NB4 (cell line): ENCODE measurements around the gene PITPNC1.

ENCODE experiments used
- CTCF ChIP-seq: IDR thresholded peaks from one replicate; pipeline ENCODE4 v1.5.1; 2012; ENCODE audit warnings: low read depth, low read length
- MAX ChIP-seq: IDR thresholded peaks from 2 replicates; pipeline ENCODE4 v1.6.1; 2011; ENCODE audit warnings: low read depth, low read length
- POLR2A ChIP-seq: IDR thresholded peaks from 2 replicates; pipeline ENCODE4 v1.6.1; 2011; ENCODE audit warnings: mild to moderate bottlenecking; ENCODE audit not compliant: insufficient read length; ENCODE audit errors: extremely low read depth

- TF ChIP-seq CTCF (no peak), POLR2A (no peak), MAX (no peak)
Measured at GRCh38 chr17:67414559-67414958, 37.5 kb downstream of the PITPNC1 start.
